Liver (tissue), 3 donors: Measurements from ENCODE around the gene FREM2.

Source experiments
- ATF3 ChIP-seq: IDR thresholded peaks from 2 replicates; pipeline ENCODE4 v1.6.1; 2016; ENCODE audit warnings: antibody characterized with exemption
- EGR1 ChIP-seq, 2 donors: IDR thresholded peaks; 2 replicates each; pipeline ENCODE4 v1.6.1; 2016 to 2018; ENCODE audit warnings: antibody characterized with exemption in 2 of 2, low read depth in 2 of 2
- FOXA2 ChIP-seq: IDR thresholded peaks from 2 replicates; pipeline ENCODE4 v1.6.1; 2016; ENCODE audit warnings: antibody characterized with exemption
- GABPA ChIP-seq, 2 donors: IDR thresholded peaks in 1 of 2; conservative IDR thresholded peaks in 1 of 2; 2 replicates each; pipeline ENCODE4 v1.6.1; 2016; ENCODE audit warnings: antibody characterized with exemption in 2 of 2, mild to moderate bottlenecking in 1 of 2, moderate library complexity in 1 of 2
- HNF4A ChIP-seq, 2 donors: conservative IDR thresholded peaks; 2 replicates each; pipeline ENCODE4 v1.6.1; 2016; ENCODE audit warnings: antibody characterized with exemption in 2 of 2, mild to moderate bottlenecking in 2 of 2
- JUND ChIP-seq, 2 donors: IDR thresholded peaks; 2 replicates each; pipeline ENCODE4 v1.6.1; 2016; ENCODE audit warnings: antibody characterized with exemption in 2 of 2
- MAX ChIP-seq: IDR thresholded peaks from 2 replicates; pipeline ENCODE4 v1.6.1; 2016; ENCODE audit warnings: antibody characterized with exemption
- RAD21 ChIP-seq, 2 donors: IDR thresholded peaks; 2 replicates each; pipeline ENCODE4 v1.6.1; 2016; ENCODE audit warnings: antibody characterized with exemption in 2 of 2, mild to moderate bottlenecking in 2 of 2
- REST ChIP-seq: IDR thresholded peaks from 2 replicates; pipeline ENCODE4 v1.6.1; 2016; ENCODE audit warnings: antibody characterized with exemption, mild to moderate bottlenecking
- TAF1 ChIP-seq: conservative IDR thresholded peaks from 2 replicates; pipeline ENCODE4 v1.6.1; 2016; ENCODE audit warnings: antibody characterized with exemption, mild to moderate bottlenecking
- YY1 ChIP-seq: IDR thresholded peaks from 2 replicates; pipeline ENCODE4 v1.6.1; 2016; ENCODE audit warnings: antibody characterized with exemption, mild to moderate bottlenecking
- ZBTB33 ChIP-seq: IDR thresholded peaks from 2 replicates; pipeline ENCODE4 v1.6.1; 2016; ENCODE audit warnings: antibody characterized with exemption
- TF ChIP-seq, protein P1 (sequence below): fragments of 150-350 bp; IDR thresholded peaks from 2 replicates; pipeline ENCODE4 v1.5.1; 2017; ENCODE audit warnings: improper control_type of control experiment, low read depth, low read length; ENCODE audit not compliant: missing input control
- donor health status: healthy.
- donor health status: healthy.

- no peak for TF ChIP-seq REST
- TF ChIP-seq, protein P1, sequence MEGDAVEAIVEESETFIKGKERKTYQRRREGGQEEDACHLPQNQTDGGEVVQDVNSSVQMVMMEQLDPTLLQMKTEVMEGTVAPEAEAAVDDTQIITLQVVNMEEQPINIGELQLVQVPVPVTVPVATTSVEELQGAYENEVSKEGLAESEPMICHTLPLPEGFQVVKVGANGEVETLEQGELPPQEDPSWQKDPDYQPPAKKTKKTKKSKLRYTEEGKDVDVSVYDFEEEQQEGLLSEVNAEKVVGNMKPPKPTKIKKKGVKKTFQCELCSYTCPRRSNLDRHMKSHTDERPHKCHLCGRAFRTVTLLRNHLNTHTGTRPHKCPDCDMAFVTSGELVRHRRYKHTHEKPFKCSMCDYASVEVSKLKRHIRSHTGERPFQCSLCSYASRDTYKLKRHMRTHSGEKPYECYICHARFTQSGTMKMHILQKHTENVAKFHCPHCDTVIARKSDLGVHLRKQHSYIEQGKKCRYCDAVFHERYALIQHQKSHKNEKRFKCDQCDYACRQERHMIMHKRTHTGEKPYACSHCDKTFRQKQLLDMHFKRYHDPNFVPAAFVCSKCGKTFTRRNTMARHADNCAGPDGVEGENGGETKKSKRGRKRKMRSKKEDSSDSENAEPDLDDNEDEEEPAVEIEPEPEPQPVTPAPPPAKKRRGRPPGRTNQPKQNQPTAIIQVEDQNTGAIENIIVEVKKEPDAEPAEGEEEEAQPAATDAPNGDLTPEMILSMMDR, result no peak
- TF ChIP-seq YY1, result no peak
- TF ChIP-seq JUND (IDR thresholded peaks at IDR 0.05), result no peak
- TF ChIP-seq FOXA2, result no peak
- TF ChIP-seq RAD21 (IDR thresholded peaks at IDR 0.05), result no peak
- TF ChIP-seq TAF1, result no peak
- TF ChIP-seq EGR1 (IDR thresholded peaks at IDR 0.05; ENCODE audit: low read depth in 2 of 2), result no peak
- no peak for TF ChIP-seq ATF3
- TF ChIP-seq HNF4A (conservative IDR thresholded peaks at IDR 0.05), result no peak
- TF ChIP-seq MAX, result no peak
- TF ChIP-seq GABPA (IDR thresholded peaks at IDR 0.05 in 1 of 2, conservative IDR thresholded peaks at IDR 0.05 in 1 of 2), result no peak
- TF ChIP-seq ZBTB33, result no peak
Observed at GRCh38 chr13:38703255-38703654, 16.4 kb downstream of the FREM2 start.
